Activated CD4-positive, alpha-beta T cell treated with anti-CD3 and anti-CD28 coated beads, Interleukin-2, amount 10 ng/mL, durations not matched to agents 24 days and 14 days (primary cell): ENCODE measurements around the gene GTF2H2C. TPM values are rescaled to one million over a fixed set of nuclear protein-coding genes. Genes with fewer than 3 reads are reported as not detected.
"Not testable (repeated sequence)": the region's sequence is repeated elsewhere in the genome, so short reads cannot be mapped to it uniquely, and the experiment has no call there.

ENCODE experiments used
- DNase-seq: peaks from one replicate; pipeline ENCODE4 v3.0.0; 2022
- H3K27ac Mint-ChIP-seq: one replicate; pipeline ENCODE4 v1.8.0; 2022; ENCODE audit warnings: mild to moderate bottlenecking, mixed read lengths
- H3K27me3 Mint-ChIP-seq: one replicate; pipeline ENCODE4 v1.8.0; 2022; ENCODE audit warnings: mixed read lengths
- H3K36me3 Mint-ChIP-seq: one replicate; pipeline ENCODE4 v1.8.0; 2022; ENCODE audit warnings: low read depth, mild to moderate bottlenecking, mixed read lengths
- H3K4me1 Mint-ChIP-seq: one replicate; pipeline ENCODE4 v1.8.0; 2021; ENCODE audit warnings: mixed read lengths
- H3K4me3 Mint-ChIP-seq: one replicate; pipeline ENCODE4 v1.8.0; 2022; ENCODE audit warnings: mild to moderate bottlenecking, moderate library complexity, mixed read lengths
- H3K9me3 Mint-ChIP-seq: one replicate; pipeline ENCODE4 v1.8.0; 2021; ENCODE audit warnings: mixed read lengths
- intact Hi-C: fragments of 100-400 bp; cut with micrococcal nuclease; formaldehyde crosslinking; loops from one replicate; pipeline ENCODE4 v1.15.1; 2023
- total RNA-seq: library from RNA; stranded (reverse); gene quantifications from 2 replicates; pipeline ENCODE4 v1.2.3, GENCODE V29; 2022

Gene GTF2H2C
- total RNA-seq, 1 donor from 2014 or later: 63.3 TPM

GRCh38 chr5:69608861-69609496 is 49.0 kb downstream of the GTF2H2C start:
- H3K4me3 Mint-ChIP-seq, intact Hi-C loops, H3K27me3 Mint-ChIP-seq, DNase-seq, H3K9me3 Mint-ChIP-seq, H3K36me3 Mint-ChIP-seq, H3K4me1 Mint-ChIP-seq, H3K27ac Mint-ChIP-seq: not testable (repeated sequence)

- H3K9me3 Mint-ChIP-seq, H3K36me3 Mint-ChIP-seq, DNase-seq, H3K27ac Mint-ChIP-seq, H3K4me3 Mint-ChIP-seq, intact Hi-C loops, H3K4me1 Mint-ChIP-seq, H3K27me3 Mint-ChIP-seq: not testable (repeated sequence)
Measured at GRCh38 chr5:69614843-69615242, 54.9 kb downstream of the GTF2H2C start.

GRCh38 chr5:69631879-69632278 is 71.9 kb downstream of the GTF2H2C start:
- H3K9me3 Mint-ChIP-seq, H3K36me3 Mint-ChIP-seq, H3K27me3 Mint-ChIP-seq, H3K4me3 Mint-ChIP-seq, H3K4me1 Mint-ChIP-seq, H3K27ac Mint-ChIP-seq, intact Hi-C loops: not testable (repeated sequence)
- DNase-seq: peak; percentile 53

Other genes starting within 250 kb of the GTF2H2C start
- gene CCDC125, start 227.4 kb upstream of the GTF2H2C start, total RNA-seq: 11.1 and 11.7 TPM in 2 replicates
- 66.7 and 67.0 TPM in 2 replicates for gene AK6, start 190.7 kb upstream of the GTF2H2C start, total RNA-seq
- gene TAF9, start 190.7 kb upstream of the GTF2H2C start, total RNA-seq: 63.0 and 65.0 TPM in 2 replicates
- 22.7 and 26.8 TPM in 2 replicates for gene RAD17, start 190.4 kb upstream of the GTF2H2C start, total RNA-seq
- 0.26 and 0.36 TPM in 2 replicates for gene MARVELD2, start 145.1 kb upstream of the GTF2H2C start, total RNA-seq
- gene OCLN, start 67.4 kb upstream of the GTF2H2C start, total RNA-seq: 0.12 and 0.14 TPM in 2 replicates